ENCODE results near the gene SEMA6B.

SEMA6B gene

GRCh38 chr19:4523306-4524110 is 36.0 kb downstream of the SEMA6B start:
- no peak for DNase-seq

GRCh38 chr19:4522291-4523002 is 37.0 kb downstream of the SEMA6B start:
- DNase-seq, result no peak

- DNase-seq, result no peak
These were observed 37.6 kb downstream of the SEMA6B start for GRCh38 chr19:4521888-4522242.

GRCh38 chr19:4521170-4521887 is 38.2 kb downstream of the SEMA6B start:
- DNase-seq, result no peak

GRCh38 chr19:4519521-4520277 is 39.8 kb downstream of the SEMA6B start:
- DNase-seq, result no peak

GRCh38 chr19:4519172-4519496 is 40.4 kb downstream of the SEMA6B start:
- no peak for DNase-seq

- no peak for DNase-seq
These were observed 40.9 kb downstream of the SEMA6B start, which contains the start of gene PLIN4 for GRCh38 chr19:4518345-4519171. Gene PLIN4, minus strand, starts transcription at chr19:4518486. Its CDS starts 214 bp downstream, at chr19:4518272.

GRCh38 chr19:4517451-4518057 is 41.9 kb downstream of the SEMA6B start:
- DNase-seq, result no peak

GRCh38 chr19:4516939-4517300 is 42.6 kb downstream of the SEMA6B start:
- no peak for DNase-seq

- no peak for DNase-seq
These were observed 43.1 kb downstream of the SEMA6B start for GRCh38 chr19:4516199-4516938.

GRCh38 chr19:4515732-4516131 is 43.8 kb downstream of the SEMA6B start:
- no peak for DNase-seq

- DNase-seq, result no peak
These were observed 46.2 kb downstream of the SEMA6B start for GRCh38 chr19:4513248-4513647.

- DNase-seq, result no peak
These were observed 47.4 kb downstream of the SEMA6B start for GRCh38 chr19:4512070-4512469.

GRCh38 chr19:4511300-4512054 is 48.0 kb downstream of the SEMA6B start:
- DNase-seq, result no peak

- no peak for DNase-seq
These were observed 48.8 kb downstream of the SEMA6B start for GRCh38 chr19:4510435-4511255.

GRCh38 chr19:4508698-4509097 is 50.8 kb downstream of the SEMA6B start:
- no peak for DNase-seq

- no peak for DNase-seq
These were observed 51.7 kb downstream of the SEMA6B start for GRCh38 chr19:4507804-4508203.

GRCh38 chr19:4507150-4507452 is 52.4 kb downstream of the SEMA6B start:
- no peak for DNase-seq

- no peak for DNase-seq
These were observed 52.9 kb downstream of the SEMA6B start for GRCh38 chr19:4506449-4507149.
